ENCODE measurements around the gene AFAP1L1.

The AFAP1L1 gene

DNA sequence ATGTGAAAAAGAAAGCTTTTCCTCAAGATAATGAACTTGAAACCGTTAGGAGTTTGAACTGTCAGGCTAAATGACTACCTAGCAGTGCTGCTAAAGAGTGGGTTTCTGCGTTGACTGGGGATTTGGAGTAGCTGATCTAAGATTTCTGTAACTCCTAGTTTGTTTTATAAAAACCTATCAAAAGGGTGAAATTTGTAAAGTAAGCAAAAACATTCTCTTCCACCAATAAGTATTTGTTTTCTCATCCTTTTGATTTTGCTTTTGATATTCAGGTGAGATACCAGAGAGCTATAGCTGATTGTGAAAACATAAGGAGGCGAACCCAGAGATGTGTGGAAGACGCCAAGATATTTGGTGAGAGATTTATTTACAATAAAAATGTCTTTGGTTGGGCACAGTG lies 77.7 kb downstream of the AFAP1L1 start (continued):
- TF ChIP-seq, protein P1, sequence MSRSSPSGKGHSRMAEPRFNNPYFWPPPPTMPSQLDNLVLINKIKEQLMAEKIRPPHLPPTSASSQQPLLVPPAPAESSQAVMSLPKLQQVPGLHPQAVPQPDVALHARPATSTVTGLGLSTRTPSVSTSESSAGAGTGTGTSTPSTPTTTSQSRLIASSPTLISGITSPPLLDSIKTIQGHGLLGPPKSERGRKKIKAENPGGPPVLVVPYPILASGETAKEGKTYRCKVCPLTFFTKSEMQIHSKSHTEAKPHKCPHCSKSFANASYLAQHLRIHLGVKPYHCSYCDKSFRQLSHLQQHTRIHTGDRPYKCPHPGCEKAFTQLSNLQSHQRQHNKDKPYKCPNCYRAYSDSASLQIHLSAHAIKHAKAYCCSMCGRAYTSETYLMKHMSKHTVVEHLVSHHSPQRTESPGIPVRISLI (tag by site-specific recombination; IDR thresholded peaks at IDR 0.05): no peak
- TF ChIP-seq GFI1B (tag by site-specific recombination; IDR thresholded peaks at IDR 0.05) (no peak), ZEB2 (tag by site-specific recombination; IDR thresholded peaks at IDR 0.05) (no peak), ZNF514 (tag by site-specific recombination; IDR thresholded peaks at IDR 0.05) (no peak)
- TF ChIP-seq, protein P2, sequence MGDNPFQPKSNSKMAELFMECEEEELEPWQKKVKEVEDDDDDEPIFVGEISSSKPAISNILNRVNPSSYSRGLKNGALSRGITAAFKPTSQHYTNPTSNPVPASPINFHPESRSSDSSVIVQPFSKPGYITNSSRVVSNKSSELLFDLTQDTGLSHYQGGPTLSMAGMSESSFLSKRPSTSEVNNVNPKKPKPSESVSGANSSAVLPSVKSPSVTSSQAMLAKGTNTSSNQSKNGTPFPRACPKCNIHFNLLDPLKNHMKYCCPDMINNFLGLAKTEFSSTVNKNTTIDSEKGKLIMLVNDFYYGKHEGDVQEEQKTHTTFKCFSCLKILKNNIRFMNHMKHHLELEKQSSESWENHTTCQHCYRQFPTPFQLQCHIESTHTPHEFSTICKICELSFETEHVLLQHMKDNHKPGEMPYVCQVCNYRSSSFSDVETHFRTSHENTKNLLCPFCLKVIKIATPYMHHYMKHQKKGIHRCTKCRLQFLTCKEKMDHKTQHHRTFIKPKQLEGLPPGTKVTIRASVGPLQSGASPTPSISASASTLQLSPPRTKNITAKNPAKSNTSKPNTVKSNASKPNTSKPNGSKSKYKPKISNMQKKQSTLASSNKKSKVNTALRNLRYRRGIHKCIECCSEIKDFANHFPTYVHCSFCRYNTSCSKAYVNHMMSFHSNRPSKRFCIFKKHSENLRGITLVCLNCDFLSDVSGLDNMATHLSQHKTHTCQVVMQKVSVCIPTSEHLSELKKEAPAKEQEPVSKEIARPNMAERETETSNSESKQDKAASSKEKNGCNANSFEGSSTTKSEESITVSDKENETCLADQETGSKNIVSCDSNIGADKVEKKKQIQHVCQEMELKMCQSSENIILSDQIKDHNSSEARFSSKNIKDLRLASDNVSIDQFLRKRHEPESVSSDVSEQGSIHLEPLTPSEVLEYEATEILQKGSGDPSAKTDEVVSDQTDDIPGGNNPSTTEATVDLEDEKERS (tag by site-specific recombination; IDR thresholded peaks at IDR 0.05): no peak

DNA sequence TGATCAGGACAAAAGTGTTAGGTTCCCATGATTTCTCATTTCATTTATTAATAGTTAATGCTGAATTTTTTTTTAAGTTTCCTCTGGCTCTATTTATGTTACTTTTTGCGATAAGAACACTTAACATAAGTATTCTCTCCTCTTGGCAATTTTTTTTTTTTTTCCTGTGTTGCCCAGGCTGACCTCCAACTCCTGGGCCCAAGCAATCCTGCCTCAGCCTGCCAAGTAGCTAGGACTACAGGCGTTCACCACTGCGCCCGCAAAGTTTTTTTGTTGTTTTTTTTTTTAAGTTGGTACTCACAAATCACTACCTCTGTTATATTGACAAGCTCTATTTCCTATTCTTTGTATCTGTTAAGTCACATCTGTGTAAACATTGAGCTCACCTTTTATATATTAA lies 80.5 kb downstream of the AFAP1L1 start:
- Histone ChIP-seq H3K36me3 (ENCODE audit: control insufficient read depth in 2 of 2, insufficient read depth in 1 of 2, low read length in 2 of 2) (peaks cover 51 to 89% of the 10 kb centered on the region in 2 experiments), H3K27ac (ENCODE audit: extremely low read depth, low read depth, low read length) (no peak overlapping the region), H3K4me3 (ENCODE audit: low read depth, low read length) (no peak overlapping the region), H3K9me3 (ENCODE audit: control insufficient read depth, insufficient read depth, low read depth, low read length) (no peaks in the 10 kb centered on the region), H3K4me1 (ENCODE audit: control insufficient read depth, insufficient read depth, low read length) (no peaks in the 10 kb centered on the region)
- POLR2A ChIA-PET: no interaction called here
- CTCF ChIA-PET: interaction anchor here (0.6 to 1.7 kb wide), 5 partner anchors 14 to 454 kb away, joined by 3 to 5 read pairs (median 4); no protein-coding TSS in a partner anchor
- no peak for TF ChIP-seq ZNF10 (tag by site-specific recombination; IDR thresholded peaks at IDR 0.05)
- TF ChIP-seq ZIC2 (tag by site-specific recombination; IDR thresholded peaks at IDR 0.05): no peak
- TF ChIP-seq MEIS1 (CRISPR knock-in tag; IDR thresholded peaks at IDR 0.05; ENCODE audit: borderline replicate concordance): no peak
- no peak for TF ChIP-seq SP2 (tag by site-specific recombination; IDR thresholded peaks at IDR 0.05)
- no peak for TF ChIP-seq ZNF785 (tag by site-specific recombination; IDR thresholded peaks at IDR 0.05)
- no peak for TF ChIP-seq ZNF473 (tag by site-specific recombination; IDR thresholded peaks at IDR 0.05)
- TF ChIP-seq ZNF146 (tag by site-specific recombination; IDR thresholded peaks at IDR 0.05): no peak
- TF ChIP-seq, protein P3, sequence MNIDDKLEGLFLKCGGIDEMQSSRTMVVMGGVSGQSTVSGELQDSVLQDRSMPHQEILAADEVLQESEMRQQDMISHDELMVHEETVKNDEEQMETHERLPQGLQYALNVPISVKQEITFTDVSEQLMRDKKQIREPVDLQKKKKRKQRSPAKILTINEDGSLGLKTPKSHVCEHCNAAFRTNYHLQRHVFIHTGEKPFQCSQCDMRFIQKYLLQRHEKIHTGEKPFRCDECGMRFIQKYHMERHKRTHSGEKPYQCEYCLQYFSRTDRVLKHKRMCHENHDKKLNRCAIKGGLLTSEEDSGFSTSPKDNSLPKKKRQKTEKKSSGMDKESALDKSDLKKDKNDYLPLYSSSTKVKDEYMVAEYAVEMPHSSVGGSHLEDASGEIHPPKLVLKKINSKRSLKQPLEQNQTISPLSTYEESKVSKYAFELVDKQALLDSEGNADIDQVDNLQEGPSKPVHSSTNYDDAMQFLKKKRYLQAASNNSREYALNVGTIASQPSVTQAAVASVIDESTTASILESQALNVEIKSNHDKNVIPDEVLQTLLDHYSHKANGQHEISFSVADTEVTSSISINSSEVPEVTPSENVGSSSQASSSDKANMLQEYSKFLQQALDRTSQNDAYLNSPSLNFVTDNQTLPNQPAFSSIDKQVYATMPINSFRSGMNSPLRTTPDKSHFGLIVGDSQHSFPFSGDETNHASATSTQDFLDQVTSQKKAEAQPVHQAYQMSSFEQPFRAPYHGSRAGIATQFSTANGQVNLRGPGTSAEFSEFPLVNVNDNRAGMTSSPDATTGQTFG (tag by site-specific recombination; IDR thresholded peaks at IDR 0.05; ENCODE audit: borderline replicate concordance): no peak
- TF ChIP-seq ZBTB48 (tag by site-specific recombination; IDR thresholded peaks at IDR 0.05): no peak
- TF ChIP-seq ZNF510 (tag by site-specific recombination; IDR thresholded peaks at IDR 0.05; ENCODE audit: insufficient replicate concordance): no peak
- TF ChIP-seq GLIS1 (tag by site-specific recombination; IDR thresholded peaks at IDR 0.05): no peak
- TF ChIP-seq ZNF202 (tag by site-specific recombination; IDR thresholded peaks at IDR 0.05; ENCODE audit: borderline replicate concordance): no peak
- TF ChIP-seq ZFP37 (tag by site-specific recombination; IDR thresholded peaks at IDR 0.05): no peak

DNA sequence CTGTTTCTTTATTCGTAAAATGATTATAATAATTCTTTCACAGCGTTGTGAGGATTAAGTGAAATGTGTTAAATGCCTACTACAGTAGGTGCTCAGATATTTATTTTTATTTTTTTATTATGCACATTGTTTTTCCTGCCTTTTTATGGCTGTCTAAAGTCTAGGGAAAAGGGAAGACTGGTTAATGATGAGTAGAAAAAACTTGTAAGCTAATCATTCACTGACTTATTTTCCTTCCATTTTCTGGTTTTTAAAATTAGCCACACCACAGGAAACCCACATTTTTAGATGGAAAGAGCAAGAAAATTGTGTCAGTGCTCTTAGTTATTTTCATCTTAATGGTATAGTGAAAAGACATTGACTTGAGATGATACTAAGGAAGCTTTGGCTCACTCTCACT lies 82.3 kb downstream of the AFAP1L1 start:
- CTCF ChIA-PET: interaction anchor here (0.6 to 1.7 kb wide), 5 partner anchors 14 to 265 kb away, joined by 3 to 6 read pairs (median 4); no protein-coding TSS in a partner anchor
- H3K4me3 ChIP-seq (ENCODE audit: low read depth, low read length): no peak overlapping the region
- POLR2A ChIA-PET: interaction anchor here (0.7 to 5.6 kb wide), 2 partner anchors 9 to 167 kb away, joined by 4 to 77 read pairs; partner anchors contain the start of gene GRPEL2
- H3K36me3 ChIP-seq (ENCODE audit: control insufficient read depth in 2 of 2, insufficient read depth in 1 of 2, low read length in 2 of 2): peaks cover 40 to 71% of the 10 kb centered on the region in 2 experiments
- H3K4me1 ChIP-seq (ENCODE audit: control insufficient read depth, insufficient read depth, low read length): no peaks in the 10 kb centered on the region
- no peaks in the 10 kb centered on the region for H3K9me3 ChIP-seq (ENCODE audit: control insufficient read depth, insufficient read depth, low read depth, low read length)
- no peak overlapping the region for H3K27ac ChIP-seq (ENCODE audit: extremely low read depth, low read depth, low read length)
- TF ChIP-seq ZNF530 (tag by site-specific recombination; IDR thresholded peaks at IDR 0.05; ENCODE audit: low read depth): no peak
- TF ChIP-seq ZNF768 (tag by site-specific recombination; IDR thresholded peaks at IDR 0.05): no peak
- TF ChIP-seq, protein P4, sequence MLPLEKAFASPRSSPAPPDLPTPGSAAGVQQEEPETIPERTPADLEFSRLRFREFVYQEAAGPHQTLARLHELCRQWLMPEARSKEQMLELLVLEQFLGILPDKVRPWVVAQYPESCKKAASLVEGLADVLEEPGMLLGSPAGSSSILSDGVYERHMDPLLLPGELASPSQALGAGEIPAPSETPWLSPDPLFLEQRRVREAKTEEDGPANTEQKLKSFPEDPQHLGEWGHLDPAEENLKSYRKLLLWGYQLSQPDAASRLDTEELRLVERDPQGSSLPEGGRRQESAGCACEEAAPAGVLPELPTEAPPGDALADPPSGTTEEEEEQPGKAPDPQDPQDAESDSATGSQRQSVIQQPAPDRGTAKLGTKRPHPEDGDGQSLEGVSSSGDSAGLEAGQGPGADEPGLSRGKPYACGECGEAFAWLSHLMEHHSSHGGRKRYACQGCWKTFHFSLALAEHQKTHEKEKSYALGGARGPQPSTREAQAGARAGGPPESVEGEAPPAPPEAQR (tag by site-specific recombination; IDR thresholded peaks at IDR 0.05): no peak
- TF ChIP-seq, protein P5, sequence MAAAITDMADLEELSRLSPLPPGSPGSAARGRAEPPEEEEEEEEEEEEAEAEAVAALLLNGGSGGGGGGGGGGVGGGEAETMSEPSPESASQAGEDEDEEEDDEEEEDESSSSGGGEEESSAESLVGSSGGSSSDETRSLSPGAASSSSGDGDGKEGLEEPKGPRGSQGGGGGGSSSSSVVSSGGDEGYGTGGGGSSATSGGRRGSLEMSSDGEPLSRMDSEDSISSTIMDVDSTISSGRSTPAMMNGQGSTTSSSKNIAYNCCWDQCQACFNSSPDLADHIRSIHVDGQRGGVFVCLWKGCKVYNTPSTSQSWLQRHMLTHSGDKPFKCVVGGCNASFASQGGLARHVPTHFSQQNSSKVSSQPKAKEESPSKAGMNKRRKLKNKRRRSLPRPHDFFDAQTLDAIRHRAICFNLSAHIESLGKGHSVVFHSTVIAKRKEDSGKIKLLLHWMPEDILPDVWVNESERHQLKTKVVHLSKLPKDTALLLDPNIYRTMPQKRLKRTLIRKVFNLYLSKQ (tag by site-specific recombination; IDR thresholded peaks at IDR 0.05; ENCODE audit: borderline replicate concordance): no peak
- no peak for TF ChIP-seq TRIM28 (IDR thresholded peaks at IDR 0.05; ENCODE audit: borderline replicate concordance, low read length)
- TF ChIP-seq FEZF1 (tag by site-specific recombination; IDR thresholded peaks at IDR 0.05): no peak
- no peak for TF ChIP-seq ZNF302 (tag by site-specific recombination; IDR thresholded peaks at IDR 0.05; ENCODE audit: low read depth)
- TF ChIP-seq SP2 (tag by site-specific recombination; IDR thresholded peaks at IDR 0.05): no peak
- TF ChIP-seq GLIS1 (tag by site-specific recombination; IDR thresholded peaks at IDR 0.05): no peak

Measured in HEK293 (cell line).